GM04503 (cell line): ENCODE results near the gene HOXA2.

Experiments
- DNase-seq: peaks from one replicate; pipeline ENCODE4 v3.0.0-alpha.2; 2012; ENCODE audit warnings: low read depth

The HOXA2 gene

DNA sequence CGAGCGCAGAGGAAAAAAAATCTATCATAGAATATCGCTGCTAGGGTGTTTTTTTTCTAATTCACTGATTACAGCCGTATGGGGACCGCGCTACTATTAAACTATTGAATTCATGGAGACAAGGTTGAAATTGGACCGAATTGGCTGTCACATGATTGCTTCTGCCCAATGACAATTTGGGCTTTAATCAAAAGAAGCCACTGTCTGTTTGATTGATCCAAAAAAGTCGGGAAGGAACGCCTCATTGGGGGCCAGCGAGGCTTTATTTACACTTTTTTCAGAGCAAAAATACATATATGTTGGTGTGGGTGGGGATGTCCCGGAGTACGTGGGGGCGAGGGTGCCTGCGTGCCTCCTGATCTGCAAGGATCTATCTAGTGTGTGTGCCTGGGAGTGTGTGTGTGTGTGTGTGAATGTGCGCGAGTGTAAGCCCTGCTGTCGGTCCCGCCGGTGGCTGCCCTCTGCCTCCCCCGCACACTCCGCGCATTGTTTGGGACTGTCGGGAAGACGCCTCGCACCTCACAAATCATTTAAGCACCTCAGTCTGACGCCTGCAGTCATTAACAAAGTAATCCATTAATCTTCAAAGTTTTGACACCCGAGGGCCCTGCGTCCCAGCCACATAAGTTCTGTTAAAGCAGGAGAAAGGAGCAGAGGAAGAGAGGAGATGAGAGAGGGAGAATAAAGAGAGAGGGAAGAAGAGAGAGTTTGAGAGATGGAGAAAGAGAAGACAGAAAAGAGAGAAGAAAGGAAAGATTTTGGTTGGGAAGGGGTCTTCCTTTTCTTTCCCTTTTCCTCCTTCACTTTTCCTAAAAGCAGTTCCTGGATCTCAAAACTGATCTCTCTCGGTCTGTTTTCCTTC is at the start of gene HOXA2:
Gene HOXA2 (minus strand): TSS at position 103 of the 862 bp plus-strand sequence. CDS start 183 bp downstream, outside the sequence.
- DNase-seq = no peak

DNA sequence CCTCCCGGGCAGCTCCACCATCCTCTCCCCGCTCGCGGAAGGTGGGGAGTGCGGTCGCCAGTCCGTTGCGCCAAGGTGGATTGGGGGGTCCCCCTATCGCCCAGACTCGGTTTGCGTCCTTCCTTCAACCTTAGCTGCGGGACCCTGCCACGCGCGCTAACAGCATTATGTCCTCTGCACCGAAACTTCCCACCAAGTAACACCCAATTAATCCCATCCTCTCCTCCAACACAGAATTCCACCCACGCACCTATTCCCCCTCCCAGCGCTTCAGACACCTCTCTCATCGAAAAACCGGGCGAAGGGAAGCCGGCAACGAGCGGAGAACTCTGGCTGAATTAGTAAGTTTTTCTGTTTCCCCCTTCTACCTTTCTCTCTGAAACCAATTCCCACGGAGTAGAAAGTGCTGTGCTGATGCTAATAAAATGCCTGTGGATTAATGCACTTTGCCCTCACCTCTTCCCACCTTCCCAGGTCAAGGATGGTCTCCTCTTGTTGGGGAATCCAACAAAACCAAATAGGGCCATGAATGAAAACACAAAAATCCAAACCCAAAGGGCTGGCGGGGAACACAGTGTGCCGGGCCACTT is 49.0 kb upstream of the HOXA2 start:
- no peak for DNase-seq

DNA sequence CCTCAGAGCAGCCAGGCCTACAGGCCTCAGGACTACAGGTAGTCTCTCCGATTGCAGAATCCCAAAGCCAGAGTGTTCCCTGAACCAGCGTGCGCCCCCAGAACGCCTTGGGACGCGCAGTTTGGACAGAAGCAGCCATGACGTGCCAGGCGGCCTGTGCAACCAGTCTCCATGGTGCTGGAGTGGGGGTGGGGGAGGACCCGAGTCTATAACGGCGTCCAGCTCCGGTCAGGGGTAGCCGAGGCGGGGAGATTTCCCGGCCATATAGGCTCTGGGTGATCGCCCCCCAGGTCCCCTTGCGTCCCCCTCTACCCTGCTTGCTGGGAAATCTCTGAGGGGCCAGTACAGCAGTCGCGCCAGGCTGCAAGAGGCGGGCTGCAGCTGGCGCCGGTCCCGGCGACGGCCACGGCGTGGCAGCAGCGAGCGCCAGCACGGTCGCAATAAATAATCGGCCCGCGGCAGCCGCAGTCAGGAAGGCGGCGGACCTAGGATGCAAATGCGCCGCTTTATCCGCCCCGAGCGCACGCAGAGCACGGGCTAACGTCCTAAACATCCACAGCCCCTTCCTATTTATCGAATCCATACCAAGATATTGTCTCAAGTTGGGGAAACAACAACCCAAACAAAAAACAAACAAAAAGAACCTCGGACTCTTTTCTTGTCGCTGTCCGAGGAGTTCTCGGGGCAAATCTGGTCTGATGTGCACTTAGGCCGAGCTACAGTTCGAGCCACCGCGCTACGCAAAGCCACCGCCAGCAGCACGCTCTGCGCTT is 48.3 kb upstream of the HOXA2 start:
- no peak for DNase-seq

DNA sequence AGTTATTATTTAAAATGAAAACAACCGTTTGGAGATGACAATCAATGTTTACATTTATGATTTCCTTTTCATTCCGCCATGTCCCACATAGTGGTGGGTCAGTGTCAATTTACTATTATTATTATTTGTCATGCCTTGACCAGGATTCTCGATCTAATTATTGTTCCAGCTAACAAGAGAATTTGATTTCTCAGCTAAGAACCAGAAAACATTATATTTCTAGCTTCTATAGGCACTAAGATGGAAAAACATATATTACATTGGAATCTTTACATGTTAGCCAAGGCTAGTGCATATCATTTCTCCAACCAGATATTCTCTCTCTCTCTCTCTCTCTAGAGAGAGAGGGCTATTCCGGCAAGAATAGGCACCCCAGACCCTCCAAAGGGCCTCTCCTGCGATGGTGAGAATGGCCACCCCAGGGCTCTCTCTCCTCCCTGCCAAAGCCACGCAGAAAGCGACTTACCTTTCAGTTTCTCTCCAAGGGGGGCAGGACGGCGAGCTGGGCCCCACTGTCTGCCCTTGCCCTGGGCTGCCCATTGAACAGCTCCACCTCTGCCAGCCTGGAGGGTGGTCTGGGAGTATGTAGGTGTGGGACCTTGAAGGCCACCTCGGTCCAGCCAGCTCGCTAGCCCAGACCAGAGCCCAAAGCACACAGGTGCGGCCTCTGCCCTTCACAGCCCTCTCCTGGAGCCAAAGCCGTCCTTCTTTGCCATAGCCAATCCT is 47.5 kb upstream of the HOXA2 start:
- no peak for DNase-seq

DNA sequence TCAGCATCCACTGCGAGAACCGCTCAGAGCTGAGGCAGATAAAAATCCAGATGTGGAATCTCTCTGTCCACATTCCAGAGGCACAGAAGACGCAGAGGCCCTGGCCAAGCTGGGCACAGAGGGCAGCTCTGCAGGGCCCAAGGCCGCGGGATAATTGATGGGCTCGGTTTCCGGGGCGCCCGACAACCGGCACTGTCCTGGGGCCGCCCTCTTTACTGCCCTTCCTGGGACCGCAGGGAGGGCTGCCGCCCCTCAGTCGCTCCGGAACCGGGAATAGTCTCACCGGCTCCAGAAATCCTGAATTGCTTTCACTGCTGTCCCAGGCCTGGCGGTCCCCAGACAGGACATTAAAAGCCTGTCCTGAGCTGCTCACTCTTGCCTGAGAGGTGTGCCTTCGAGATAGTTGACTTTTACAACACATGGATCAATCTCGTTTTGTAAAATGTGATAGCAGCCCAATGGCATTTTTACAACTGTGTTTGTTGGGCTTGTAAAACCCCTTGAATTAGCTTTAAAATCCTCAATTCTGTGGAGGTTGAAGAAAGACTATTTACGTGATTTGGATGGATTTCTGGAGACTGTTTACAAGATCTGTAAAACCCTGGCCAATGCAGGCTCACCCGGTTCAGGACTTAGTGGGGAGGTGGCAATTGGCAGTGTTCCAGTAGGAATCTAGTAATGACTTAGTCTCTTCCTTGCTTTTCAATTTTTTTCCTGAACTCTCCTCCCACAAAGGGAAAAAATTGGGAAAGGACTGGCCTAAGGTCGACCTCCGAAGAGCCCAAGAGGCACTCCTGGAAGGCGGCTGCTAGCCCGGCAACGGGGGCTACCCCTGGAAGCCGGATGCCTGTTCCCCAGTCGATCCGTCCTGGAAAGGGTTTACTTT is 46.5 kb upstream of the HOXA2 start:
- no peak for DNase-seq

DNA sequence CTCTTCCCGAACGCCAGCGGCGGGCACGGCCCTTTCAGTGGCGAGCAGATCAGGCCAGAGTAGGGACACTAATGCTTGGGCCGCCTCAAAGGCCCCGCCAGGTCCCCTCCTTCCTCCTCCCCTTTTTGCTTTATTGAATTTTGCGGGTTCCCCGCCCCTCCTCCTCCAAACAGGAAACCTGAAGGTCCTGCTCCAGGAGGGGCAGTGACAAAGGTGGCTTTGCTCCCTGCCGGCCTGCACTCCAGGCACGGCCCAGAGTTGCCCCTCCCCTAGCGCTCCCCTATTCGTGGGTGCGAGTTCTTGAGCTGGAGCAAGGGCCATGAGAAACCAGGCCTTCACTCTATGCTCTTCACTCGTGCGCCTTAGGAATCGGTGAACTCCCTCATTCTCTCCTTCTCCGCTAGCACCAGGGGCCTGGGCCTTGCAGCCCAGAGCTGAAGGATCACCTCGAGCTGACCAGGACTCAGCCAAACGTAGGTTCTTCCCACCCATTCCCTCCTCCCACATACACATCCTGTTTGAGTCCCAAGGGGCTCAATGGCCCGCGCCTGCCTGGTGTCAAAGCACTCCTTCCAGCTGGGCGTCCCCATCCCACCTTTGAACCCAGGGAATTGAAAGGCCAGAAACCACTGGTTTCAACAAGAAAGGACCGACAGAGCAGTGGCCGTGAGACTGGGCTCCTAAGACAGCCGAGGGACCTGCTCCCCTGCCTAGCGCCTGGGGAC is 45.7 kb upstream of the HOXA2 start:
- DNase-seq = no peak

DNA sequence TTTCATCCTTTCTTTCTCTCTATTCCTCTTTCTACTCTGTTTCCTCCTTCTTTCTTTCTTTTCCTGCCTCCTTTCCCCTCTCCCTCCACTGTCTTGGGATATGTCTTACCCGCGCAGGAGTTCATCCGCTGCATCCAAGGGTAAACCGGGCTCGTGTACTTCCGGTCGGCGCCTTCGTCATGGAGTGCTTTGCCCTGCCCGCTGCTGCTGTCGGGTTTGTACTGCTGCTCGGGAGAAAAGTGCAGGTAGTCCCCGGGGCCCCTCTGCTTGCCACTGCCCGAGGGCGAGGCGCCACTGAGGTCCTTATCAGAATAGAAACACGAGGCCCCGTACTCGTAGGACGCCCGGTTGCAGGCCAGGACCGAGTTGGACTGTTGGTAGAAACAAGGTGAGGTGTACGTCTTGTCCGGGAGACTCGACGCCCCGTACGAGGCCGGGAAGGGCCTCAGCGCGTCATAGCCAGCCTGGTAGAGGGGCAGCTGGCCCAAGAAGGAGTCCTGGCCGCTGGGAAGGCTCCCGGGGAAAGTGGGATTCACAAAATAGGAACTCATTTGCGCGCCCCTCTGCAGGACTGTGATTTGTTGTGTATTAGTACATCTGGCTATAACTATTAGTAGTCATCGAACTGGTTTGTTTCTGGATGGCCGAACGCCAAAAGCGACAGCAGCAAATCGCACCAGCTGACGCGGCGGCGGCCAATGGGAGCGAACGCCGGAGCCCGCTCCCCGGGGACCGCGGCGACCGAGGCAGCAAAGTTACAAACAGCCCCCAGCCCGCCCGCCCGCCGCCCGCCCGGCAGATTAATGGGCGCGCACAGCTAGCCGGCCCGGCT is 44.9 kb upstream of the HOXA2 start, which contains the start of gene HOXA6:
Gene HOXA6 (minus strand): TSS at position 576 of the 832 bp plus-strand sequence. CDS start 25 bp downstream, at position 551.
- DNase-seq = no peak

DNA sequence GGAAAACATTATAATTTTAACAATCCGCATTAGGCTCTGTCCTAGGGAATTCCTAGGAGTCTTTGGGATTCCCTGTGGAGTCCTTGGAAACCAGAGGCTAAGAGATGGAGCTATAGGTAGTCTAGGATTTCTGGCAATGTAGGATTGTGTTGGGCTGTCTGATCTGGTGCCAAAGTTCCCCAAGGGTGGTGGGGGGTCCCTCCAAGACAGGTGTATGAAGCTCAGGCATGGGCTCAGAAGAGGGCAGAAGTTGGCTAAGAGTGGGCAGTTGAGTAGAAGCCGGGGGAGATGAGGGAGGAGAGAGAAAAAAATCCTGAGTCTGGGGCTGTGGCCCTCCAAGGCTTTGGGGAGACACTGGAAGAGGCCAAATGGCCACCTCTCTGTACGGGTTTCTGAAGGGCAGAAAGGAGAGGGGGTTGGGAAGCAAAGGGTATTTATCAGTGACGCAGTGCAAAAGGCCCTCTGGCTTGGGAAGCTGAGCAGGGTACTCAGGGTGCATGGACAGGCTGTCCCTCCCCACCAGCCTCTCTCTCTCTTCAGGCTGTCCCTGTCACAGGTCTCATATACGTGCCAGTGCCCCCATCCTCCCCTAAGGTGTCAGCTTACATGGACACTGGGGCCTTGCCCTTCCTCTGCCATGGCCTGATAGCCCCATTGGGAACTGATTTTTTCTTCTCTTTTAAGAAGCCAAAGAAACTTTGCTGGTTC is 44.2 kb upstream of the HOXA2 start:
- no peak for DNase-seq

DNA sequence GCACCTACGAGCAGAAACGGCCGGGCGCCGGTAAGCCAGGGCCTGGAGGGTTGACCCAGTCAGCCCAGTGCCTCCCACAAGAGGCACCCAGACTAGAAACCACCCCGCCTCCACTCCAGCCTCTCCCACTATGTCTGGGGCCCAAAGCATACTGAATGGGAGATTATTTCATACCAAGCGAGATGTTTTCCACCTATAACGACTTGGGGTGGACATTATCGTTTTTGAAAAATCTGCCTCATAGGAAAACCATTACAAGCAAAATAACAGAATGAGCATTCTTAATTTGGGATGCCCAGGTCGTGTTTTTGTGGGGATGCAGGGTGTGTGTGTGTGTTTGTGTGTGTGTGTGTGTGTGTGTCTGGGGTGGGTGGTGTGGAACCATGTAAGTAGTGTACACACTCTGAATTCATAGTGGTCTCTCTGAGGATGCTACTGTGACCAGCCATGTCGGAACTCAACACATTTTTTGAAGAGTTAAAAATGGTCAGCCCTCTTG is 43.5 kb upstream of the HOXA2 start:
- no peak for DNase-seq

DNA sequence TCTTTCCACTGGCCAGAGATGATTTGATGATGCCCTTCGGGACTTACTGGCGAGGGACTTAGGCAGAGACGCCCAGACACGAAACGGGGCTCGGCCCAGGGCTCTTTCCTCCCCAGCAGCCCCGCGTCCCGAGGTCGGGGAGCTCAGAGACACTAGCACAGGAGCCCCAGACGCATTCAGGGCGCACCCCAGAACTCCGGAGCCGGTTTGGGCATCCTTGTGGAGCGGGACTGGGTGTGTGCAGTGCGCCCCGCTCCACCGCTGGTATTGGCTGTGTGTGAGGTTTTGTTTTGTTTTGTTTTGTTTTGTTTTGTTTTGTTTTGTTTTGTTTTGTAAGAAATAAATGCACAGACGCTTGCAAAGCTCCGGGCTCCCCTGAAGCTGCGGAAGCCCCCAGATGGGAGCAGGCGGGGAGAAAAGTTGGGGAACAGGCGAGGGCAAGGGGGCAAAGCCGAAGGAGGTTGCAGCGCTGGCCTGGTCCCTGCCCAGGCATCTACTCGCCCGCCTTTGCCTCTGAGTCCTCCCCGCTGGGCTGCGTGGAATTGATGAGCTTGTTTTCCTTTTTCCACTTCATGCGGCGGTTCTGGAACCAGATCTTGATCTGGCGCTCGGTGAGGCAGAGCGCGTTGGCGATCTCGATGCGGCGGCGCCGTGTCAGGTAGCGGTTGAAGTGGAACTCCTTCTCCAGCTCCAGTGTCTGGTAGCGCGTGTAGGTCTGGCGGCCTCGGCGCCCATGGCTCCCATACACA is 42.9 kb upstream of the HOXA2 start:
- no peak for DNase-seq

DNA sequence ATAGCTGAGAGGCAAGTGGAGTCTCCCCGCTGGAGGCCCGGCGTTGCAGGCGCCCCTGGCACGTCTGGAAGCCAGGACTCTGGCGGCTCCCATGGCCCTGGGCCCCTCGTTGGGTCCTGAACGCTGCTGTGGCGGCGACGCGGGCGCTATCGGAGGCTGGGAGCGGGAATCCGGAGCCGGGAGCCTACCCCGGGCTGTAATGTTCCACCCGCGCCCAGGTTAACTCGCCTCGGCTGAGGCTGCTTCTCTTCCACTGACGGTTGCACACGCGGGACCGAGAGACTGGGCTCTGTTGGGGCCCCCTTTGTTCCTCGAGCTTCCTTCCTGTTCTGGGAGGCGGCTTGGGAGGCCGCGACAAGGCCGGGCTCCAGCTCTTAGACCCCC is 42.3 kb upstream of the HOXA2 start:
- DNase-seq = no peak

DNA sequence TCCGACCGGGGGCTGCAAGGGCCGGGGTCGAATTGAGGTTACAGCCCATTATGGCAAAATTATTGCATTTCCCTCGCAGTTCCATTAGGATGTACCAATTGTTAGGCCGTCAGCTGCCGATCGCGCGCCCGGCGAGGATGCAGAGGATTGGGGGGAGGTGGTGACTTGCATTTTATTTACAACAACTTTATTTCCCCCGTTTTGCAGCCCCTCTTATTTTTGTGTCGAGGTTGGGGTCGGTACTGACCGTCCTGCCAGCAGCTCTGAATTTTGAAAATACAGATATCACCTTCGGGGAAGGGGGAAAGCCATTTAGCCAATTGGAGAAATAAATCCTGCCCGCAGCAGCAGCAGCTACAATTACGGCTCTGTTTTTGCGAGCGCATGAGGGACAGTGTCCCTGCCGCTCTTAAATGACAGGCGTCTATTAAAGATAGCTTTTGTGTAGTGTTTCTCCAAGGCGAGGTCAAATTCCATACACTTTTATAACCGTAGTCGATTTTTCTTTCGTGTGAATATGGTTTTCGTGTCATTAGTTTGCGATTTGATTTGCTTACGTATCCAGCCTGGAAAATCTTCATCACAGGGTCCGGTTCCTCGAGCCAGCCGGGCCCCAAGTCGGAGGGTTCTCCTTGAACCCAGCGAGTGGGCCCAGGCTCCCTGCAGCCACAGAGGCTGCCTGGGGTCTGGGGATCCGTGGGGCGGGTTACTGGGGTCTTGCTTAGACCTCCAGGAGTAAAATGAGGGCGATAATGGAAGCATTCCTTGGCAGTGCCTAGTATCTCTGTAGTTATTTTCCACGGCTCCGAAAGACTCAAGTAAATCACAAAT is 41.7 kb upstream of the HOXA2 start:
- no peak for DNase-seq

DNA sequence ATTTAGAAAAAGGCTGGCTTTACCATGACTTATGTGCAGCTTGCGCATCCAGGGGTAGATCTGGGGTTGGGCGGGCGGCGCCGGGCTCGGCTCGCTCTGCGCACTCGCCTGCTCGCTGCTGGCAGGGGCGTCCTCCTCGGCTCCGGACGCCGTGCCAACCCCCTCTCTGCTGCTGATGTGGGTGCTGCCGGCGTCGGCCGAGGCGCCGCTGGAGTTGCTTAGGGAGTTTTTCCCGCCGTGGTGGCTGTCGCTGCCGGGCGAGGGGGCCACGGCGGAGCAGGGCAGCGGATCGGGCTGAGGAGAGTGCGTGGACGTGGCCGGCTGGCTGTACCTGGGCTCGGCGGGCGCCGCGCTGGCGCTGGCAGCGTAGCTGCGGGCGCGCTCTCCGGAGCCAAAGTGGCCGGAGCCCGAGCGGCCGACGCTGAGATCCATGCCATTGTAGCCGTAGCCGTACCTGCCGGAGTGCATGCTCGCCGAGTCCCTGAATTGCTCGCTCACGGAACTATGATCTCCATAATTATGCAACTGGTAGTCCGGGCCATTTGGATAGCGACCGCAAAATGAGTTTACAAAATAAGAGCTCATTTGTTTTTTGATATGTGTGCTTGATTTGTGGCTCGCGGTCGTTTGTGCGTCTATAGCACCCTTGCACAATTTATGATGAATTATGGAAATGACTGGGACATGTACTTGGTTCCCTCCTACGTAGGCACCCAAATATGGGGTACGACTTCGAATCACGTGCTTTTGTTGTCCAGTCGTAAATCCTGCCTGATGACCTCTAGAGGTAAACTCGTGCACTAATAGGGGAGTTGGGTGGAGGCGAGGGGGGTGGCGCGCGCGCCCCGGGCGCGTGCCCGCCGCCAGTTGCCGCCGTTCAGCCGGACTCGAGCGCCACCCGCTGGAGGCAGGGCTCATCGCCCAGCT is 40.8 kb upstream of the HOXA2 start, which contains the start of gene HOXA5:
Gene HOXA5 (minus strand): TSS at position 659 of the 927 bp plus-strand sequence. CDS start 74 bp downstream, at position 585.
- DNase-seq = peak; percentile 46

DNA sequence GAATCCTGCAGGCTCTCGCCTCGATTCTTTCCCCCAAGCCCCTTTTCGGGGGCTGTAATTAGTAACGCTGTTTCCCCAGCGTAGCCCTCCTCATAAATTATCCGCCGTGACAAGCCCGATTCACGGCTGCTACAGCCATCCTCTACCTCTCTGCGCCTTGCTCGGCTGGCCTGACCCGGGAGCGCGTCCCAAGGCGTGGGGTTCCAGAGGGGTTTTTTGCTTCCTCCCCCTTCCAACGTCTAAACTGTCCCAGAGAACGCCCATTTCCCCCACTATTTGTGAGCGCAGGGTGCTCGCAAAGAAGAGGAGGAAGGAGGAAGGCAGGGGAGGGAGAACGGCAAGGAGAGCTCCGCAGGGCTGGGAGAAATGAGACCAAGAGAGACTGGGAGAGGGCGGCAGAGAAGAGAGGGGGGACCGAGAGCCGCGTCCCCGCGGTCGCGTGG is 40.1 kb upstream of the HOXA2 start:
- DNase-seq = no peak

DNA sequence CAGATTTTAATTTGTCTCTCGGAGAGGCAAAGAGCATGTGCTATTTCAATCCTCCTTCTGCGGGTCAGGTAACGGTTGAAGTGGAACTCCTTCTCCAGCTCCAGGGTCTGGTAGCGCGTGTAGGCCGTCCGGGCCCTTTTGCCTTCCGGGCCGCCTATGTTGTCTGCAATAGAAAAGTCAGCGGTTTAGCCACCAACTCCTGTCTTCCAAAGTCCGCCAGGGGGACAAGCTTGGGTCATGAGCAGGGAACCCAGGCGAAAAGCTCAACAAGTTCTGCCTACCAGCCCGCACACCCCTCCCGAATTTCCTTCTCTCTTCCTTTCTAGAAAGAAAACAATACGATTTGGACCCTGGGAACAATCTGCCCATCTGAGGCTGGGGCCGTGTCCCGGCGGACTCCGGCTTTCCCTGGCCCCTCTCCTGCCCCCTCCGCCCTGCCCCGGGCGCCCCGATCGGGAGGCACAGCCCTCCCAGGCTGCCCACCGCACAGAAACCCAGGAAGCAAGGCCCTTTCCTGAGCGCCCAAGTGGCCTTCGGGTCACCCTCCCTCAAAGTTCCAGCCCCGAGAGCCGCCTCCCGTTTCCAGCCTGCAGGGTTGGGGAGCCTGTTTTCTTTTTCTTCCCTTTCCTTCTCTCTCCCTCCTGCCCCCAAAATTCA is 39.6 kb upstream of the HOXA2 start:
- DNase-seq = no peak
